Measurements from ENCODE around the gene PLXNC1.

DNA sequence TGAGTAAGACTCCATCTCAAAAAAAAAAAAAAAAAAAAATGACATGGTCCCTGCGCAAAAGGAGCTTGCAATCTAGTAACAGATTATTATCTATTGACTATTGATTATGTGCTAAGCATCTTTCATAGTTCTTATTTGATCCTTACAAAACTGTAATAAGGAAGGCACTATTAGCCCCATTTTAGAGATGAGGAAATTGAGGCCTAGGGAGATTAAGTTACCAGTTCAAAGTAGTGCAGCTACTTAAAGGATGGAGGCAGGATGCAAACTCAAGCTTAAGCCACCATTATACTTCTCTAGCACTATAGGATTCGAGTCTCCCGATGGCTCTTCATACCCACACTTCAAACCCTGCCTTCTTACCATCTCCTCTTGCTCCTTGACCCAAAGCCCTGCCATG is 31.3 kb downstream of the PLXNC1 start:
- no peak for TF ChIP-seq CTCF (conservative IDR thresholded peaks at IDR 0.05 in 1 of 2, IDR thresholded peaks at IDR 0.05 in 1 of 2; ENCODE audit: extremely low read depth in 1 of 2, insufficient read depth in 1 of 2, low read depth in 1 of 2, low read length in 2 of 2)
- no peak for TF ChIP-seq EZH2 (IDR thresholded peaks at IDR 0.05; ENCODE audit: borderline replicate concordance, low read length)

Data from mammary epithelial cell (primary cell).